GM23248 (cell line): ENCODE data around the gene SLC13A1.

ENCODE experiments used
- EZH2 ChIP-seq: fragments of 200-600 bp; sonication (generic); IDR thresholded peaks from 2 replicates; pipeline ENCODE4 v1.6.1; 2018; ENCODE audit warnings: antibody characterized with exemption, mild to moderate bottlenecking; ENCODE audit not compliant: insufficient read depth, poor library complexity, severe bottlenecking
- EZH2phosphoT487 ChIP-seq: fragments of 200-600 bp; sonication (generic); IDR thresholded peaks from 2 replicates; pipeline ENCODE4 v1.6.1; 2018; ENCODE audit warnings: antibody characterized with exemption, moderate library complexity, mild to moderate bottlenecking, low read depth; ENCODE audit not compliant: insufficient read depth

DNA sequence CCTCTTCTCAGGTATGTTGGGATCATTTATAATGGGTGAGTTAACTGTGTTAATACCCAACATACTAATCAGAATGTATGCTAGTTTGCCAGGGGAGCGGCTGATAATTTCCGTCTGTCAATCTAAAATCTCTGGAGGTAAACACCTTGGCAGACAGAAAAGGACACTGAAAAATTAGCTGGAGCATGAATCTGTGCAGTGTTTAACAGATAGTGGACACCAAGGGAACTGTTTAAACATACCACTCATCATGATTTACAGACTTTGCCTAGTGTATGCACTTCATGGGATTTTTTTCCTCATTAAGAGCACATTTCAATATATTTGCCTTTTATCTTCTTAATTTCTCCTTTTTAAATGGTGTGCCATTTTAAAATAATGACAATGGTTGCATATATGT is 68.2 kb downstream of the SLC13A1 start:
- TF ChIP-seq EZH2 (no peak), EZH2phosphoT487 (no peak)
